ENCODE measurements around the gene ATP10A. TPM values are rescaled to one million over a fixed set of nuclear protein-coding genes. Genes with fewer than 3 reads are reported as not detected.

Gene ATP10A
- total RNA-seq, 1 donor from 2014 or later = 0.58 TPM

DNA sequence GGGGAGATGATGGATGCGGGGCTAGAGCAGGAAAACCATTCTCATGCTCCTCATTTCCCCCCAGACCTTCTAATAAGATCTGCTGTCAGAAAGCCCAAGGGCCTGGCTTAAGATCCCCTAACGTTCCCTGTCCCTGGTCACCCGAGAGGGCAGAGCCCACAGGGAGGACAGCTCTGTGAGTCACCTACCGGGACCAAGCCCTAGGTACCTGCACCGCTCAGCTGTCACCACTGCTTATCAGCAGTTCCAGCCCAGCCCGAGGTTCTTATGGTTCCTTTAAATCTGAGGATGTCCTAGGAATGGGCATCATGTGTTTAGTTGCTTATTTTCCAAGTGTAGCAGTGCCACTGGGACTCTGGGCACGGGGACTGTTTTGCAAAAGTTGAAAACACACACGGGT lies 53.0 kb downstream of the ATP10A start:
- DNase-seq = no peak
- Histone ChIP-seq H3K36me3 (no peaks in the 10 kb centered on the region), H3K27me3 (ENCODE audit: low read depth) (peaks cover 60% of the 10 kb centered on the region), H3K4me1 (no peaks in the 10 kb centered on the region), H3K4me3 (no peak overlapping the region), H3K9me3 (replicated peaks) (no peaks in the 10 kb centered on the region), H3K27ac (replicated peaks) (no peak overlapping the region)
- intact Hi-C loops (cut with micrococcal nuclease) = no loop called here
- TF ChIP-seq, protein P1, sequence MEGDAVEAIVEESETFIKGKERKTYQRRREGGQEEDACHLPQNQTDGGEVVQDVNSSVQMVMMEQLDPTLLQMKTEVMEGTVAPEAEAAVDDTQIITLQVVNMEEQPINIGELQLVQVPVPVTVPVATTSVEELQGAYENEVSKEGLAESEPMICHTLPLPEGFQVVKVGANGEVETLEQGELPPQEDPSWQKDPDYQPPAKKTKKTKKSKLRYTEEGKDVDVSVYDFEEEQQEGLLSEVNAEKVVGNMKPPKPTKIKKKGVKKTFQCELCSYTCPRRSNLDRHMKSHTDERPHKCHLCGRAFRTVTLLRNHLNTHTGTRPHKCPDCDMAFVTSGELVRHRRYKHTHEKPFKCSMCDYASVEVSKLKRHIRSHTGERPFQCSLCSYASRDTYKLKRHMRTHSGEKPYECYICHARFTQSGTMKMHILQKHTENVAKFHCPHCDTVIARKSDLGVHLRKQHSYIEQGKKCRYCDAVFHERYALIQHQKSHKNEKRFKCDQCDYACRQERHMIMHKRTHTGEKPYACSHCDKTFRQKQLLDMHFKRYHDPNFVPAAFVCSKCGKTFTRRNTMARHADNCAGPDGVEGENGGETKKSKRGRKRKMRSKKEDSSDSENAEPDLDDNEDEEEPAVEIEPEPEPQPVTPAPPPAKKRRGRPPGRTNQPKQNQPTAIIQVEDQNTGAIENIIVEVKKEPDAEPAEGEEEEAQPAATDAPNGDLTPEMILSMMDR (IDR thresholded peaks at IDR 0.05; ENCODE audit: borderline replicate concordance) = no peak

DNA sequence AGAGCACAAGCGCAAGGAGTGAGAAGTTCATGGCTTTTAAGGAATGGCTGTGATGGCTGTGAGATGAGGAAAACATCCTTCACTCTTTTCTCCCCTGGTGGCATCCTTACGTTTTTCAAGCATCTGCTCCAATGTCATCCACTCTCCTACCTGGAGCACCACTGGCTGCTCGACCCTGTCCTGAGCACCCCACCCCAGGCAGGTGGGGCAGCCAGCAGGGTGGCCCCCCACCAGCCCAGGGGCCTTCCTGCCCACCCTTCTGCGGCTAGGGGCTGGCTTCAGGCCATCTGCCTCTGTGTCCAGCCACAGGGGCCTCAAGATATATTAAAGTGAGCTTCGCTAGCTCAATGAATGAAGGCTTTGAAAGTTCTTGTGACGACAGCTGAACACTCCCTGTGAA lies 56.1 kb downstream of the ATP10A start:
- Histone ChIP-seq H3K9me3 (replicated peaks) (no peaks in the 10 kb centered on the region), H3K27ac (replicated peaks) (no peak overlapping the region), H3K36me3 (no peaks in the 10 kb centered on the region), H3K4me1 (no peaks in the 10 kb centered on the region), H3K27me3 (ENCODE audit: low read depth) (peaks cover 48% of the 10 kb centered on the region), H3K4me3 (no peak overlapping the region)
- TF ChIP-seq, protein P1 (IDR thresholded peaks at IDR 0.05; ENCODE audit: borderline replicate concordance) = no peak
- intact Hi-C loops (cut with micrococcal nuclease) = no loop called here
- DNase-seq = no peak

DNA sequence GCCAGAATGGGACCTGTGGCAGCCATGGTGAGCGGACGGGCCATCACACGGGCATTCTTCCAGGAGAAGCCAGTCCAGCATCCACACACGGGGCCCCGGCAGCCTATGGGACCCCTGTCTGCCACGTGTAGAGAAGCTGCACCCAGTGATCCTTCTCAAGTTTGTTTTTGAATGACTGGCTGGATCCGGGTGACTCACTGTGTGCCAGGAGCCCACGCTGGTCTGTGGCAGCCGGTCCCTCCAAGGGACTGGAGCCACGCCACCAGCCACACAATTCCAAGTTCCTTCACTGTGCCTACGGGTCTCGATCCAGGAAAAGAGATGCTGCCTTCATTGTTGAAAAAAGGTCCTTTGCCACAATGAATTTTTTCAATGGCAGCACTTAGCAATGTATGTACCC lies 58.1 kb downstream of the ATP10A start:
- Histone ChIP-seq H3K4me3 (no peak overlapping the region), H3K4me1 (no peaks in the 10 kb centered on the region), H3K36me3 (no peaks in the 10 kb centered on the region), H3K9me3 (replicated peaks) (no peaks in the 10 kb centered on the region), H3K27me3 (ENCODE audit: low read depth) (peaks cover 44% of the 10 kb centered on the region), H3K27ac (replicated peaks) (no peak overlapping the region)
- intact Hi-C loops (cut with micrococcal nuclease) = no loop called here
- TF ChIP-seq, protein P1 (IDR thresholded peaks at IDR 0.05; ENCODE audit: borderline replicate concordance) = no peak
- no peak for DNase-seq

DNA sequence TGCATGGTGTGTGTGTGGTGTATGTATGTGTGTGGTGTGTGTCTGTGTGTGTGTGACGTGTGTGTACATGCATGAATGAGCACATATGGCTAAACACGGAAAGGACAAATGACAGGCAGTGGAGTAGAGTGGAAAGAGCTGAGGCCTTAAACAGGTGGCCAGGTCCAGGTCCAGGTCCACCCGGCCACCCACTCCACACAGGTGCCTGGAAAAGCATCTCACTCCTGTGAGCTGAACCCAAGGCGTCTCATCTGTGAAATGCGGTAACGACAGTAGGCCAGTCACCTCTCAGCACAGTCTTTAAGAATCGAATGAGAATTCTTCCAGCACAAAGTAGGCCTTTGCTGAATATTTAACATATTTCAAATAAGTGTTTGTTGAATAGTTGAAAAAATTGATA lies 58.7 kb downstream of the ATP10A start:
- no peak overlapping the region for H3K27ac ChIP-seq (replicated peaks)
- no peaks in the 10 kb centered on the region for H3K36me3 ChIP-seq
- no peak for DNase-seq
- peaks cover 40% of the 10 kb centered on the region for H3K27me3 ChIP-seq (ENCODE audit: low read depth)
- TF ChIP-seq, protein P1 (IDR thresholded peaks at IDR 0.05; ENCODE audit: borderline replicate concordance) = no peak
- H3K4me3 ChIP-seq = no peak overlapping the region
- H3K4me1 ChIP-seq = no peaks in the 10 kb centered on the region
- H3K9me3 ChIP-seq (replicated peaks) = no peaks in the 10 kb centered on the region
- intact Hi-C loops (cut with micrococcal nuclease) = no loop called here

DNA sequence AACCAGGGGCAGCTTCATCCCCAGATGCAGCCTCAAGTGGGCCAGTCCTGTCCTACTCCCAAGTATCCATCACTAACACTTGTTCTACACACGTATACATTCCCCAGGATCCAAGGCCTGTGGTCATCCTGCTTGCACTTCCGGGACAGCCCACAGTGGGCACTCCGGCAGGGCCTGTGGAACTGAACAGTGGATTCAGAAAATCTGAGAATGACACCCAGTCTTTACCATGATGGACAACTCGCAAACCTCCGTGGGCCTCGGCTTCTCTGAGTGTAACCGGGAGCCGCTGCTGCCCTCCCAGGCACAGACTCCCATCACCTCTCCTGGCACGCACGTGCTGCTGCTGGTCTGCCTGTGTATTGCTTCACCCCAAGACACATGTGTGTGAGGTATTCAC lies 59.6 kb downstream of the ATP10A start:
- TF ChIP-seq, protein P1 (IDR thresholded peaks at IDR 0.05; ENCODE audit: borderline replicate concordance) = no peak
- no peak for DNase-seq
- peaks cover under 1% of the 10 kb centered on the region for H3K4me1 ChIP-seq
- no peak overlapping the region for H3K4me3 ChIP-seq
- H3K36me3 ChIP-seq = no peaks in the 10 kb centered on the region
- H3K9me3 ChIP-seq (replicated peaks) = no peaks in the 10 kb centered on the region
- intact Hi-C loops (cut with micrococcal nuclease) = no loop called here
- H3K27me3 ChIP-seq (ENCODE audit: low read depth) = peaks cover 38% of the 10 kb centered on the region
- no peak overlapping the region for H3K27ac ChIP-seq (replicated peaks)

DNA sequence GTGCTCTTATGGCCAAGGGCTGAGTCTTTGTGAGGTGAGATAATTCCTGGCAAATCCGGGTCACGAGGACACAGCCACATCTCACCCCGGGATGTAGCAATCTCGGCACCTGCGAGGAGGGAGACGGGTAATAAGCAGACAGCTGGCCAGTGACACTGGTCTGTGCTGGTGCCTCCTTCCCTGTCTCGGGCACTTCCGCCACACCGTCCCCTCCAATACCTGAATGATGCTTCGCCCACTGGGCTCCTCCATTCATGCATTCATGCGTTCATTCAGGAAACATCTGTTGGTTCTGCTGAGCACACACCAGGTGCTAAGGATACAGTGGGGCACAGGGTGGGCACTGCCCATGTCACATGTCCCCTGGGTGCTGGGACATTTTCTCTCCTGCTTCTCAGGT lies 60.1 kb downstream of the ATP10A start:
- Histone ChIP-seq H3K9me3 (replicated peaks) (no peaks in the 10 kb centered on the region), H3K36me3 (no peaks in the 10 kb centered on the region), H3K27me3 (ENCODE audit: low read depth) (peaks cover 36% of the 10 kb centered on the region), H3K4me3 (no peak overlapping the region), H3K4me1 (peaks cover 6% of the 10 kb centered on the region), H3K27ac (replicated peaks) (no peak overlapping the region)
- TF ChIP-seq, protein P1 (IDR thresholded peaks at IDR 0.05; ENCODE audit: borderline replicate concordance) = no peak
- no peak for DNase-seq
- intact Hi-C loops (cut with micrococcal nuclease) = no loop called here

Data from left ventricle myocardium inferior (tissue), 1 donor.